Activated B cell treated with CpG ODN at 0.5 μM for 24 hours (primary cell): ENCODE data around the gene RCC2. TPM values are rescaled to one million over a fixed set of nuclear protein-coding genes. Genes with fewer than 3 reads are reported as not detected.
"Not testable (repeated sequence)": the region's sequence is repeated elsewhere in the genome, so short reads cannot be mapped to it uniquely, and the experiment has no call there.

Experiments
- ATAC-seq: fragments of 200-7000 bp; cut with Tn5 transposase; one replicate; pipeline ENCODE4 v1.10.0; 2021; ENCODE audit warnings: low read depth, mild to moderate bottlenecking, moderate library complexity
- CTCF ChIA-PET: fragments of 350-600 bp; sonication (Branson Sonifier 250); formaldehyde crosslinking; loops from one replicate; lab custom pipeline; 2021; ENCODE audit warnings: antibody characterized with exemption; lab: Charles Lee
- POLR2A ChIA-PET: fragments of 350-600 bp; sonication (Branson Sonifier 250); formaldehyde crosslinking; loops from one replicate; lab custom pipeline; 2021; ENCODE audit warnings: antibody characterized with exemption; lab: Charles Lee
- DNase-seq: peaks from one replicate; pipeline ENCODE4 v3.0.0; 2022
- H3K27ac Mint-ChIP-seq: one replicate; pipeline ENCODE4 v1.8.0; 2020; ENCODE audit warnings: mixed read lengths
- H3K27me3 Mint-ChIP-seq: one replicate; pipeline ENCODE4 v1.8.0; 2021; ENCODE audit warnings: mixed read lengths
- H3K36me3 Mint-ChIP-seq: one replicate; pipeline ENCODE4 v1.8.0; 2021; ENCODE audit warnings: low read depth, mixed read lengths
- H3K4me1 Mint-ChIP-seq: one replicate; pipeline ENCODE4 v1.8.0; 2021; ENCODE audit warnings: mixed read lengths
- H3K4me3 Mint-ChIP-seq: one replicate; pipeline ENCODE4 v1.8.0; 2020; ENCODE audit warnings: mild to moderate bottlenecking, mixed read lengths
- H3K9me3 Mint-ChIP-seq: one replicate; pipeline ENCODE4 v1.8.0; 2020; ENCODE audit warnings: mixed read lengths
- intact Hi-C: fragments of 100-400 bp; cut with micrococcal nuclease; formaldehyde crosslinking; loops from one replicate; pipeline ENCODE4 v1.15.1; 2024
- total RNA-seq: library from RNA; stranded (reverse); gene quantifications from 2 replicates; pipeline ENCODE4 v1.2.3, GENCODE V29; 2022
- TF ChIP-seq, protein P1 (sequence below): fragments of 200-600 bp; IDR thresholded peaks from one replicate; pipeline ENCODE4 v1.8.0; 2022; ENCODE audit warnings: antibody characterized with exemption, mild to moderate bottlenecking

The RCC2 gene
- total RNA-seq, 1 donor from 2014 or later: 85.1 TPM

- Mint-ChIP-seq H3K36me3 (no peaks in the 10 kb centered on the region), H3K27ac (no peak overlapping the region), H3K4me1 (no peaks in the 10 kb centered on the region), H3K4me3 (no peak overlapping the region), H3K27me3 (no peaks in the 10 kb centered on the region), H3K9me3 (no peaks in the 10 kb centered on the region)
- CTCF ChIA-PET: interaction anchor here (0.7 kb wide), 1 partner anchor 46 kb away, joined by 3 read pairs; no protein-coding TSS in a partner anchor
- POLR2A ChIA-PET: no interaction called here
- intact Hi-C loops: loop anchor here (2.0 kb wide), 1 partner anchor 55 kb away; no protein-coding TSS in a partner anchor
- ATAC-seq: no peak
- TF ChIP-seq, protein P1, sequence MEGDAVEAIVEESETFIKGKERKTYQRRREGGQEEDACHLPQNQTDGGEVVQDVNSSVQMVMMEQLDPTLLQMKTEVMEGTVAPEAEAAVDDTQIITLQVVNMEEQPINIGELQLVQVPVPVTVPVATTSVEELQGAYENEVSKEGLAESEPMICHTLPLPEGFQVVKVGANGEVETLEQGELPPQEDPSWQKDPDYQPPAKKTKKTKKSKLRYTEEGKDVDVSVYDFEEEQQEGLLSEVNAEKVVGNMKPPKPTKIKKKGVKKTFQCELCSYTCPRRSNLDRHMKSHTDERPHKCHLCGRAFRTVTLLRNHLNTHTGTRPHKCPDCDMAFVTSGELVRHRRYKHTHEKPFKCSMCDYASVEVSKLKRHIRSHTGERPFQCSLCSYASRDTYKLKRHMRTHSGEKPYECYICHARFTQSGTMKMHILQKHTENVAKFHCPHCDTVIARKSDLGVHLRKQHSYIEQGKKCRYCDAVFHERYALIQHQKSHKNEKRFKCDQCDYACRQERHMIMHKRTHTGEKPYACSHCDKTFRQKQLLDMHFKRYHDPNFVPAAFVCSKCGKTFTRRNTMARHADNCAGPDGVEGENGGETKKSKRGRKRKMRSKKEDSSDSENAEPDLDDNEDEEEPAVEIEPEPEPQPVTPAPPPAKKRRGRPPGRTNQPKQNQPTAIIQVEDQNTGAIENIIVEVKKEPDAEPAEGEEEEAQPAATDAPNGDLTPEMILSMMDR: no peak
- no peak for DNase-seq
Measured at GRCh38 chr1:17475752-17476151, 36.3 kb upstream of the RCC2 start.

- H3K4me3 Mint-ChIP-seq, POLR2A ChIA-PET, H3K36me3 Mint-ChIP-seq, DNase-seq, H3K9me3 Mint-ChIP-seq, H3K27ac Mint-ChIP-seq, intact Hi-C loops, H3K27me3 Mint-ChIP-seq, CTCF ChIA-PET, ATAC-seq, H3K4me1 Mint-ChIP-seq: not testable (repeated sequence)
Measured at GRCh38 chr1:17474836-17475555, 35.5 kb upstream of the RCC2 start.

DNA sequence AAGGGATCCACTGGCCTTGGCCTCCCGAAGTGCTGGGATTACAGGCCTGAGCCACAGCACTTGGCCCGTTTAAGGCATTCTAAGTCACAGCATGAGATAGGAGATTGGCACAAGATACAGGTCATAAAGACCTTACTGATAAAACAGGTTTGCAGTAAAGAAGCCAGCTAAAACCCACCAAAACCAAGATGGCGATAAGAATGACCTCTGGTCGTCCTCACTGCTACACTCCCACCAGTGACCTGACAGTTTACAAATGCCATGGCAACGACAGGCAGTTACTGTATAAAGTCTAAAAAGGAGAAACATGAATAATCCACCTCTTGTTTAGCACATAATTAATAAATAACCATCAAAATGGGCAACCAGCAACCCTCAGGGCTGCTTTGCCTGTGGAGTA is 33.3 kb upstream of the RCC2 start:
- CTCF ChIA-PET: no interaction called here
- POLR2A ChIA-PET: no interaction called here
- no peak for ATAC-seq
- TF ChIP-seq, protein P1: no peak
- H3K4me1 Mint-ChIP-seq: no peaks in the 10 kb centered on the region
- no peaks in the 10 kb centered on the region for H3K36me3 Mint-ChIP-seq
- H3K9me3 Mint-ChIP-seq: no peaks in the 10 kb centered on the region
- no peaks in the 10 kb centered on the region for H3K27me3 Mint-ChIP-seq
- intact Hi-C loops: no loop called here
- H3K27ac Mint-ChIP-seq: no peak overlapping the region
- H3K4me3 Mint-ChIP-seq: no peak overlapping the region
- DNase-seq: no peak

DNA sequence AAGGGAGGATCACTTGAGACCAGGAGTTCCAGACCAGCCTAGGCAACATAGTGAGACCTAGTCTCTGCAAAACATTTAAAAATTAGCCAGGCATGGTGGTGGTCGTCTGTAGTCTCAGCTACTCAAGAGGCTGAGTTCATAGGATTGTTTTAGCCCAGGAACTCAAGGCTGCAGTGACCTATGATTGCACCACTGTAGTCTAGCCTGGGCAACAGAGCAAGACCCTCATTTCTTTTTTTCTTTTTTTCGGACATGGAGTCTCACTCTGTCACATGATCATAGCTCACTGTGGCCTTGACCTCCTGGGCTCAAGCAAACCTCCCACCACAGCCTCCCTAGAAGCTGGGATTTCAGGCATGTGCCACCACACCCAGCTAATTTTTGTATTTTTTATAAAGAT is 31.9 kb upstream of the RCC2 start:
- CTCF ChIA-PET: no interaction called here
- no peaks in the 10 kb centered on the region for H3K4me1 Mint-ChIP-seq
- TF ChIP-seq, protein P1: no peak
- H3K27me3 Mint-ChIP-seq: no peaks in the 10 kb centered on the region
- intact Hi-C loops: no loop called here
- POLR2A ChIA-PET: no interaction called here
- ATAC-seq: no peak
- no peak for DNase-seq
- H3K36me3 Mint-ChIP-seq: no peaks in the 10 kb centered on the region
- H3K9me3 Mint-ChIP-seq: no peaks in the 10 kb centered on the region
- H3K4me3 Mint-ChIP-seq: no peak overlapping the region
- no peak overlapping the region for H3K27ac Mint-ChIP-seq

- Mint-ChIP-seq H3K9me3 (no peaks in the 10 kb centered on the region), H3K4me1 (no peaks in the 10 kb centered on the region), H3K36me3 (no peaks in the 10 kb centered on the region), H3K27ac (no peak overlapping the region), H3K27me3 (no peaks in the 10 kb centered on the region), H3K4me3 (no peak overlapping the region)
- DNase-seq (no peak), ATAC-seq (no peak)
- TF ChIP-seq, protein P1: no peak
- CTCF ChIA-PET: no interaction called here
- POLR2A ChIA-PET: no interaction called here
- intact Hi-C loops: no loop called here
Measured at GRCh38 chr1:17470021-17470799, 30.7 kb upstream of the RCC2 start.

GRCh38 chr1:17468357-17469265 is 29.1 kb upstream of the RCC2 start:
- H3K4me3 Mint-ChIP-seq, H3K9me3 Mint-ChIP-seq, POLR2A ChIA-PET, H3K36me3 Mint-ChIP-seq, H3K4me1 Mint-ChIP-seq, H3K27ac Mint-ChIP-seq, ATAC-seq, H3K27me3 Mint-ChIP-seq, DNase-seq, intact Hi-C loops, CTCF ChIA-PET: not testable (repeated sequence)
